Trophoblast cell (in vitro differentiated cells and primary cell): Measurements from ENCODE around the gene MIA2.
A peak's percentile ranks its signal among the peaks of the same experiment; 100 is the strongest.

ENCODE experiments used
- DNase-seq, 2 donors: peaks; one replicate each; pipeline ENCODE4 v3.0.0-alpha.2; 2016
- H2AFZ ChIP-seq: 2 replicates; pipeline ENCODE4 v1.6.1; 2013; ENCODE audit warnings: low read length, moderate library complexity, mild to moderate bottlenecking; ENCODE audit not compliant: insufficient read depth, poor library complexity
- H2AK5ac ChIP-seq: 2 replicates; pipeline ENCODE4 v1.6.1; 2013; ENCODE audit warnings: mild to moderate bottlenecking, low read length
- H2BK120ac ChIP-seq: 2 replicates; pipeline ENCODE4 v1.6.1; 2013; ENCODE audit warnings: low read length, mild to moderate bottlenecking, moderate library complexity; ENCODE audit not compliant: insufficient read depth, poor library complexity
- H2BK12ac ChIP-seq: 2 replicates; pipeline ENCODE4 v1.6.1; 2013; ENCODE audit warnings: mild to moderate bottlenecking, low read length, moderate library complexity
- H2BK5ac ChIP-seq: 2 replicates; pipeline ENCODE4 v1.6.1; 2013; ENCODE audit warnings: low read length, low read depth, moderate library complexity, mild to moderate bottlenecking; ENCODE audit not compliant: poor library complexity
- H3K14ac ChIP-seq: 2 replicates; pipeline ENCODE4 v1.6.1; 2013; ENCODE audit warnings: mild to moderate bottlenecking, low read length
- H3K18ac ChIP-seq: 2 replicates; pipeline ENCODE4 v1.6.1; 2013; ENCODE audit warnings: mild to moderate bottlenecking, low read length
- H3K23ac ChIP-seq: 2 replicates; pipeline ENCODE4 v1.6.1; 2013; ENCODE audit warnings: low read length
- H3K27ac ChIP-seq: 2 replicates; pipeline ENCODE4 v1.5.1; 2013; ENCODE audit warnings: low read depth, mild to moderate bottlenecking, inconsistent platforms, low read length, moderate library complexity
- H3K27me3 ChIP-seq: 2 replicates; pipeline ENCODE4 v1.6.1; 2013; ENCODE audit warnings: inconsistent platforms, mild to moderate bottlenecking, low read length, moderate library complexity; ENCODE audit not compliant: insufficient read depth
- H3K36me3 ChIP-seq, 2 experiments: 1 replicate in 1 of 2; 2 replicates in 1 of 2; pipeline ENCODE4 v1.6.1; 2013; ENCODE audit warnings: low read length in 2 of 2, mild to moderate bottlenecking in 2 of 2, moderate library complexity in 1 of 2; ENCODE audit not compliant: insufficient read depth in 2 of 2, control insufficient read depth in 1 of 2
- H3K4ac ChIP-seq: 2 replicates; pipeline ENCODE4 v1.6.1; 2013; ENCODE audit warnings: low read depth, mild to moderate bottlenecking, low read length, moderate library complexity
- H3K4me1 ChIP-seq, 2 experiments: 1 replicate in 1 of 2; 2 replicates in 1 of 2; pipeline ENCODE4 v1.6.1; 2013; ENCODE audit warnings: low read length in 2 of 2, mild to moderate bottlenecking in 2 of 2, moderate library complexity in 1 of 2; ENCODE audit not compliant: insufficient read depth in 2 of 2, control insufficient read depth in 1 of 2
- H3K4me2 ChIP-seq: 2 replicates; pipeline ENCODE4 v1.6.1; 2013; ENCODE audit warnings: inconsistent platforms, mild to moderate bottlenecking, low read length, moderate library complexity
- H3K4me3 ChIP-seq: 2 replicates; pipeline ENCODE4 v1.5.1; 2013; ENCODE audit warnings: mild to moderate bottlenecking, low read depth, low read length, inconsistent platforms
- H3K79me1 ChIP-seq: one replicate; pipeline ENCODE4 v1.6.1; 2013; ENCODE audit warnings: low read length
- H3K79me2 ChIP-seq: 2 replicates; pipeline ENCODE4 v1.6.1; 2013; ENCODE audit warnings: low read length, mild to moderate bottlenecking; ENCODE audit not compliant: control insufficient read depth, insufficient read depth, poor library complexity
- H3K9ac ChIP-seq: 2 replicates; pipeline ENCODE4 v1.6.1; 2013; ENCODE audit warnings: mild to moderate bottlenecking, low read length
- H3K9me3 ChIP-seq: 2 replicates; pipeline ENCODE4 v1.6.1; 2013; ENCODE audit warnings: low read depth, mild to moderate bottlenecking, control low read depth, inconsistent platforms, low read length; ENCODE audit not compliant: insufficient read depth
- H4K12ac ChIP-seq: 2 replicates; pipeline ENCODE4 v1.6.1; 2013; ENCODE audit warnings: low read depth, mild to moderate bottlenecking, low read length, moderate library complexity
- H4K8ac ChIP-seq: 2 replicates; pipeline ENCODE4 v1.6.1; 2013; ENCODE audit warnings: low read depth, mild to moderate bottlenecking, low read length, moderate library complexity
- H4K91ac ChIP-seq: one replicate; pipeline ENCODE4 v1.6.1; 2013; ENCODE audit warnings: low read depth, mild to moderate bottlenecking, low read length, moderate library complexity
- WGBS: extraction: QIAGEN DNeasy Blood & Tissue Kit; methylation state at CpG from one replicate; pipeline ENCODE4 v1.1.7; 2013; ENCODE audit warnings: missing lambda C conversion rate; ENCODE audit not compliant: insufficient read length, insufficient coverage; ENCODE audit errors: extremely low coverage; 5-methylcytosine and 5-hydroxymethylcytosine counted together

Gene MIA2

GRCh38 chr14:39432619-39433451, 199.1 kb downstream of the MIA2 start:
- H3K36me3 ChIP-seq = no peaks in the 10 kb centered on the region
- H3K18ac ChIP-seq = peak overlapping the region; percentile 80
- H2BK12ac ChIP-seq = no peak overlapping the region
- no peak overlapping the region for H2BK120ac ChIP-seq
- peaks cover 4 to 6% of the 10 kb centered on the region in 2 experiments for H3K4me1 ChIP-seq
- H3K9me3 ChIP-seq = no peaks in the 10 kb centered on the region
- peak overlapping the region; percentile 85 for H4K8ac ChIP-seq
- peak overlapping the region; percentile 80 for H3K4me3 ChIP-seq
- no peaks in the 10 kb centered on the region for H3K27me3 ChIP-seq
- peaks cover 6% of the 10 kb centered on the region for H3K79me2 ChIP-seq
- H3K79me1 ChIP-seq = peaks cover 8% of the 10 kb centered on the region
- peak; percentile 91 to 94 for DNase-seq
- no peak overlapping the region for H2AK5ac ChIP-seq
- H2BK5ac ChIP-seq = peak overlapping the region; percentile 84
- no CpG with 5 or more reads among the region's 38 CpGs for WGBS
- H2AFZ ChIP-seq = peak overlapping the region; percentile 75
- peak overlapping the region; percentile 63 for H4K12ac ChIP-seq
- H3K23ac ChIP-seq = no peak overlapping the region
- H3K4ac ChIP-seq = no peak overlapping the region
- peak overlapping the region; percentile 68 for H3K9ac ChIP-seq
- peak overlapping the region; percentile 81 for H3K4me2 ChIP-seq
- H3K14ac ChIP-seq = peak overlapping the region; percentile 78
- peak overlapping the region; percentile 90 for H3K27ac ChIP-seq
- H4K91ac ChIP-seq = peak overlapping the region; percentile 68

DNA sequence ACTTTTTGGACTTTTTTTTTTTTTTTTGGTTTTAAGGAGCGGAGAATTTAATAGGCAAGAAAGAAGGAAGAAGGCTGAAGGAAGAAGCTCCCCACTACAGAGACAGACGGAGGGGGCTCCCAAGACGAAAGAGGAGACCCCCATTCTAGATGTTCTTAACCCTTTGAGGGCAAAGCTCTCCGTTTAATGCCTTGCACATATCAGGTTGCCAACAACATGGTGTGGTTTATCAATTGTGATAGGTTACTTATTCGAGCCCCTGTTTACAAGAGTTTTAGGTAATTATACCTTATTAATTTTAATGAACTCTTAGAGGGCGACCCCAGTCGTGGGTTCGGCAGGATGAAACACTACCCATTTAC, 199.7 kb downstream of the MIA2 start:
- H3K4me2 ChIP-seq = peak overlapping the region; percentile 81
- no peak for DNase-seq
- H2BK120ac ChIP-seq = no peak overlapping the region
- H4K8ac ChIP-seq = no peak overlapping the region
- no peaks in the 10 kb centered on the region for H3K27me3 ChIP-seq
- H2AFZ ChIP-seq = no peak overlapping the region
- peaks cover 6% of the 10 kb centered on the region for H3K79me2 ChIP-seq
- no peak overlapping the region for H2AK5ac ChIP-seq
- no peaks in the 10 kb centered on the region for H3K36me3 ChIP-seq
- H3K4me1 ChIP-seq = peaks cover 4 to 6% of the 10 kb centered on the region in 2 experiments
- H3K14ac ChIP-seq = no peak overlapping the region
- no peak overlapping the region for H2BK5ac ChIP-seq
- H3K18ac ChIP-seq = no peak overlapping the region
- H4K12ac ChIP-seq = no peak overlapping the region
- no peak overlapping the region for H3K4me3 ChIP-seq
- H3K27ac ChIP-seq = no peak overlapping the region
- no peak overlapping the region for H3K23ac ChIP-seq
- H3K9me3 ChIP-seq = no peaks in the 10 kb centered on the region
- H3K79me1 ChIP-seq = peaks cover 8% of the 10 kb centered on the region
- no peak overlapping the region for H3K4ac ChIP-seq
- H3K9ac ChIP-seq = no peak overlapping the region
- WGBS = no CpG with 5 or more reads among the region's 8 CpGs
- no peak overlapping the region for H2BK12ac ChIP-seq
- H4K91ac ChIP-seq = no peak overlapping the region

DNA sequence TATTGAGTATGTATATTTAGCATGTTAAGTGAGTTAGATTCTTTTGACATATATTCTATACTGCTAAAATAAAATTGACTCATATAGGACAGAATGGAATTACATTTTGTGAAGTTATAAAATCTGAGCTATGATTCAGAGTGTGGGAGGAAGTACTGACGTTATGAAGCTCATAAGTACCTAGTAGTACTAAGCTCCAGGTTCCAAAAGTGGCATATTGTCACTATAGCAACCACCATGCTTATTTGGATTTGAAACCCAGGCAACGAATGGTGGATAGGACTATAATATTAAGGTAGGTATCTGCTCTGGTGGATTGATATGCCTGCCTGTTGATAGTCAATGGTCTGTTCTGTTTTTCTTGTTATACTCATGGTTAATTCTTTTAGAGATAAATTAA, 200.7 kb downstream of the MIA2 start:
- H3K4ac ChIP-seq = no peak overlapping the region
- H3K79me1 ChIP-seq = peaks cover 8% of the 10 kb centered on the region
- no peak overlapping the region for H3K27ac ChIP-seq
- no peak overlapping the region for H3K4me2 ChIP-seq
- no peaks in the 10 kb centered on the region for H3K27me3 ChIP-seq
- no peak overlapping the region for H3K4me3 ChIP-seq
- H3K36me3 ChIP-seq = no peaks in the 10 kb centered on the region
- no CpG with 5 or more reads among the region's 2 CpGs for WGBS
- no peak overlapping the region for H2BK120ac ChIP-seq
- H3K23ac ChIP-seq = no peak overlapping the region
- H2BK12ac ChIP-seq = no peak overlapping the region
- H4K12ac ChIP-seq = no peak overlapping the region
- H2BK5ac ChIP-seq = no peak overlapping the region
- H2AK5ac ChIP-seq = no peak overlapping the region
- peaks cover 4 to 6% of the 10 kb centered on the region in 2 experiments for H3K4me1 ChIP-seq
- H3K18ac ChIP-seq = no peak overlapping the region
- no peak overlapping the region for H3K14ac ChIP-seq
- H4K8ac ChIP-seq = no peak overlapping the region
- H3K79me2 ChIP-seq = peaks cover 6% of the 10 kb centered on the region
- H3K9ac ChIP-seq = no peak overlapping the region
- H2AFZ ChIP-seq = no peak overlapping the region
- H4K91ac ChIP-seq = no peak overlapping the region
- H3K9me3 ChIP-seq = no peaks in the 10 kb centered on the region
- DNase-seq = no peak

DNA sequence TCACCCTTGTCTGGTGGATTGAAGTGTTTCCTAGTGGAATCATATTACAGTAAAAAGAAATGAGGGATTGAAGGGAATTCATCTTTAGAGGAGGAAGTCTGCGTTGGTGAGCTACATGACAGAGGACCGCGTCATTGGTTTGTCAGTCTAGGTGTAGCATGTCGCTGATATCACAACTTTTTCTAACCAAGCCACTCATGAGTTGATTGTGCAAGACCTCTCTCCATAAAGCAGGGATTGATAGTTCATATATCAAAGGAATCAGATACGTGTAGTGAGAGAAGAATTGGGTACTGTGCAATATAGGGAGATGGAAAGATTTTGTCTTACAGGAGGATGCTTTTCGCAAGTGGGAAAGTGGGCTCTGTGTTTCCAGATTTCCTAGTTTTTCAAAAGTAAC, 201.5 kb downstream of the MIA2 start:
- Histone ChIP-seq H3K4me2 (no peak overlapping the region), H4K8ac (no peak overlapping the region)

More for the DNA sequence above, 201.5 kb downstream of the MIA2 start:
- WGBS = no CpG with 5 or more reads among the region's 6 CpGs
- Histone ChIP-seq H4K12ac (no peak overlapping the region), H2AFZ (no peak overlapping the region), H3K23ac (no peak overlapping the region), H3K79me2 (peaks cover 6% of the 10 kb centered on the region), H3K14ac (no peak overlapping the region), H3K4ac (no peak overlapping the region), H3K9ac (no peak overlapping the region), H3K4me1 (peaks cover 4 to 6% of the 10 kb centered on the region in 2 experiments), H4K91ac (no peak overlapping the region), H2BK5ac (no peak overlapping the region), H2BK120ac (no peak overlapping the region), H2AK5ac (no peak overlapping the region), H3K36me3 (no peaks in the 10 kb centered on the region), H3K18ac (no peak overlapping the region), H2BK12ac (no peak overlapping the region), H3K27me3 (no peaks in the 10 kb centered on the region), H3K27ac (no peak overlapping the region), H3K9me3 (no peaks in the 10 kb centered on the region), H3K4me3 (no peak overlapping the region), H3K79me1 (peaks cover 8% of the 10 kb centered on the region)
- DNase-seq = no peak
